ENCODE data around the gene RBM39. TPM values are rescaled to one million over a fixed set of nuclear protein-coding genes. Genes with fewer than 3 reads are reported as not detected.

Gene RBM39
- total and polyA plus RNA-seq, 2 experiments from 2014 or later, result 247 to 270 TPM

DNA sequence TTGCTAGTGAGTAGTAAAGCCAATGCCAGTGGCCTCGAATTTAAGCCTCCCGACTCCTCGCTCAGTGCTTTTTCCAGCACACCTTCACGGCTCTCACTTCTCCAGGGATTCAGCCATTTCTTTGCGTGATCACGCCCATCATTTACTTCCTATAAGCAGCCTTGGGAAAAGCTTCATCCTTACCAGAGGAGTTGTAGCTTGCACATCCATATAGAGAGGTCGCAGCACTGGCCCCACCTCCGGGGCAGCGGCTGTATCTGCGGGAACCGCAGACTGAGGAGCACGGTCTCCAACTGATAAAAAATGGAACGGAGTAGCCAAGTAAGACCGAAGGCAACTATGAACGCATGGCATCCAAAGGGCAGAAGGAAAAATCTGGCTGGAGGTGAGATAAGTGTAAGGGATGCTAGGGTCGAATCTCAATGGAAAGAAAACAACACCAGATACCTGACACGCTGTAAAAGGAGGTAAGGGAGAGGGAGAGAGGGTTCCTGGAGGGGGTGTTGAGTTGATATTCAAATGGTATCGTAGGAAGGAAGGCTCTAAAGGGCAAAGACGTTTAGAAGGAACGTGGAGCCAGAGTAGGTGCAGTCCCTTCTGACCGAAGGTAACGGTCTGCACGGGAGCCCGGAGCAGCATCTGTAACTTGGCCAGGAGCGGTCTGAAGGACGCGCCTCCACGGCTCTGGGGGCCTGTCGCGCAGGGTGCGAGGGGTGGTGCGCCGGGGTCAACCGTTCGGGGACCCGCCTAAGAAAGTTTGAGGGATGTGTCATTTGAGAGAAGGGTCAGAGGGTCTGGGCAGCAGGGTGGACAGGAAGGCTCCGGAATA, 43.5 kb downstream of the RBM39 start:
- Histone ChIP-seq H3K9me2 (ENCODE audit: insufficient read depth) (no peaks in the 10 kb centered on the region), H3K27ac (peak overlapping the region; percentile 91), H3K4me3 (peak overlapping the region; percentile 94), H3K4me2 (ENCODE audit: unreplicated experiment) (peak overlapping the region; percentile 93), H4K20me1 (ENCODE audit: insufficient read depth) (no peaks in the 10 kb centered on the region), H3K36me3 (ENCODE audit: low read depth) (peaks cover 17% of the 10 kb centered on the region), H3K27me3 (replicated peaks; ENCODE audit: insufficient read depth) (no peaks in the 10 kb centered on the region), H3K79me2 (ENCODE audit: insufficient read depth) (peaks cover 67% of the 10 kb centered on the region), H3K9me3 (ENCODE audit: low read depth) (no peaks in the 10 kb centered on the region), H3F3A (ENCODE audit: insufficient read depth) (peaks cover 42% of the 10 kb centered on the region), H3K4me1 (ENCODE audit: insufficient read depth) (peaks cover 37% of the 10 kb centered on the region), H3K9ac (peak overlapping the region; percentile 96), H2AFZ (peak overlapping the region; percentile 84)
- TF ChIP-seq EZH2phosphoT487 (IDR thresholded peaks at IDR 0.05; ENCODE audit: insufficient read depth, low read depth) (no peak), EZH2 (IDR thresholded peaks at IDR 0.05; ENCODE audit: insufficient read depth, poor library complexity, severe bottlenecking) (no peak)
- DNase-seq, result peak; percentile 61
- in situ Hi-C loops (cut with MboI), result no loop called here
- 6 to 7% methylated on average over 36 to 37 of the region's 37 CpGs for WGBS, 2 experiments (ENCODE audit: low coverage in 1 of 2, low lambda C conversion rate in 2 of 2, missing lambda C conversion rate in 2 of 2)

- H3K4me3 ChIP-seq, result peak overlapping the region; percentile 94
- H3K9ac ChIP-seq, result peak overlapping the region; percentile 96
- H3K27me3 ChIP-seq (replicated peaks; ENCODE audit: insufficient read depth), result no peaks in the 10 kb centered on the region
- no peak for TF ChIP-seq EZH2phosphoT487 (IDR thresholded peaks at IDR 0.05; ENCODE audit: insufficient read depth, low read depth)
- TF ChIP-seq EZH2 (IDR thresholded peaks at IDR 0.05; ENCODE audit: insufficient read depth, poor library complexity, severe bottlenecking), result no peak
- no peaks in the 10 kb centered on the region for H3K9me2 ChIP-seq (ENCODE audit: insufficient read depth)
- H3K27ac ChIP-seq, result no peak overlapping the region
- peaks cover 10% of the 10 kb centered on the region for H3K36me3 ChIP-seq (ENCODE audit: low read depth)
- H3K4me2 ChIP-seq (ENCODE audit: unreplicated experiment), result peak overlapping the region; percentile 93
- WGBS, 2 experiments (ENCODE audit: low coverage in 1 of 2, low lambda C conversion rate in 2 of 2, missing lambda C conversion rate in 2 of 2), result 67 to 69% methylated on average over 9 of the region's 9 CpGs
- no peaks in the 10 kb centered on the region for H3K9me3 ChIP-seq (ENCODE audit: low read depth)
- H2AFZ ChIP-seq, result peak overlapping the region; percentile 84
- in situ Hi-C loops (cut with MboI), result no loop called here
- H3K79me2 ChIP-seq (ENCODE audit: insufficient read depth), result peaks cover 62% of the 10 kb centered on the region
- H4K20me1 ChIP-seq (ENCODE audit: insufficient read depth), result no peaks in the 10 kb centered on the region
- H3K4me1 ChIP-seq (ENCODE audit: insufficient read depth), result peaks cover 30% of the 10 kb centered on the region
- DNase-seq, result no peak
- H3F3A ChIP-seq (ENCODE audit: insufficient read depth), result peaks cover 34% of the 10 kb centered on the region
Observed at GRCh38 chr20:35697696-35698297, 44.3 kb downstream of the RBM39 start.

GRCh38 chr20:35695978-35696377, 46.1 kb downstream of the RBM39 start:
- peaks cover 45% of the 10 kb centered on the region for H3K79me2 ChIP-seq (ENCODE audit: insufficient read depth)
- no peaks in the 10 kb centered on the region for H3K9me3 ChIP-seq (ENCODE audit: low read depth)
- no peak for TF ChIP-seq EZH2 (IDR thresholded peaks at IDR 0.05; ENCODE audit: insufficient read depth, poor library complexity, severe bottlenecking)
- TF ChIP-seq EZH2phosphoT487 (IDR thresholded peaks at IDR 0.05; ENCODE audit: insufficient read depth, low read depth), result no peak
- H3K9ac ChIP-seq, result no peak overlapping the region
- in situ Hi-C loops (cut with MboI), result no loop called here
- 91 to 95% methylated on average over 4 of the region's 4 CpGs for WGBS, 2 experiments (ENCODE audit: low coverage in 1 of 2, low lambda C conversion rate in 2 of 2, missing lambda C conversion rate in 2 of 2)
- H3K36me3 ChIP-seq (ENCODE audit: low read depth), result no peaks in the 10 kb centered on the region; the same call in 1 of the 2 replicates
- no peak overlapping the region for H3K4me2 ChIP-seq (ENCODE audit: unreplicated experiment)
- H3K4me1 ChIP-seq (ENCODE audit: insufficient read depth), result peaks cover 15% of the 10 kb centered on the region
- H3K27ac ChIP-seq, result no peak overlapping the region
- no peak overlapping the region for H2AFZ ChIP-seq
- DNase-seq, result no peak
- peaks cover 16% of the 10 kb centered on the region for H3F3A ChIP-seq (ENCODE audit: insufficient read depth)
- H3K4me3 ChIP-seq, result no peak overlapping the region
- no peaks in the 10 kb centered on the region for H3K27me3 ChIP-seq (replicated peaks; ENCODE audit: insufficient read depth)
- H4K20me1 ChIP-seq (ENCODE audit: insufficient read depth), result no peaks in the 10 kb centered on the region
- no peaks in the 10 kb centered on the region for H3K9me2 ChIP-seq (ENCODE audit: insufficient read depth)

DNA sequence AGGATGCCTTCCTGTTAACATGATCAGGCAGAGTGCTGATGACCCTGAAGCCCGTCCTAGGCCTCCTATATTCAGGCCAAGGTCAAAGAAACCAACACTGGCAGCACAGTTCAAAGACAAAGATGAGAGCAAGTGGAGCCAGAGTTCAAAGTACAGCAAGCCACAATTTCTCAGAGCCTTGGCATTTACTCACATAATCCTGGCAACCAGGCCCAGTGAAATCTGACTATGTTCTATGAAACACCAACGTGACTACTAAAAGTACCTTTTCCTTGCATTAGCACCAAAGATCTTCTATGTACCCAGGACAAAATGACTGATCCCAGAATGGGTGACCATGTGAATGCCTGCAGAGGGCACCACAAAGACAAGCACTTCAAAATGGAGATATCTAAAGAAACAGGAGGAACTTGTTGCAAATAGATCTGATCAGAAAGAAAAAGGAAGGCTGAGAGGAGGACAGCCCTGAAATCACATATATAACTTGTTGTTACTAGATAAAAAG, 46.8 kb downstream of the RBM39 start:
- TF ChIP-seq EZH2phosphoT487 (IDR thresholded peaks at IDR 0.05; ENCODE audit: insufficient read depth, low read depth), result no peak
- no peak for TF ChIP-seq EZH2 (IDR thresholded peaks at IDR 0.05; ENCODE audit: insufficient read depth, poor library complexity, severe bottlenecking)
- H3F3A ChIP-seq (ENCODE audit: insufficient read depth), result peaks cover 9% of the 10 kb centered on the region
- no peak overlapping the region for H2AFZ ChIP-seq
- DNase-seq, result no peak
- 55 to 63% methylated on average over 2 of the region's 2 CpGs for WGBS, 2 experiments (ENCODE audit: low coverage in 1 of 2, low lambda C conversion rate in 2 of 2, missing lambda C conversion rate in 2 of 2)
- H3K36me3 ChIP-seq (ENCODE audit: low read depth), result 0 out of 2 replicates have a peak, but pooled peaks cover under 1% of the 10 kb centered on the region
- no peaks in the 10 kb centered on the region for H3K9me3 ChIP-seq (ENCODE audit: low read depth)
- peaks cover 8% of the 10 kb centered on the region for H3K4me1 ChIP-seq (ENCODE audit: insufficient read depth)
- no peak overlapping the region for H3K9ac ChIP-seq
- H3K27me3 ChIP-seq (replicated peaks; ENCODE audit: insufficient read depth), result no peaks in the 10 kb centered on the region
- no peak overlapping the region for H3K27ac ChIP-seq
- H3K4me3 ChIP-seq, result no peak overlapping the region
- in situ Hi-C loops (cut with MboI), result no loop called here
- no peaks in the 10 kb centered on the region for H3K9me2 ChIP-seq (ENCODE audit: insufficient read depth)
- peaks cover 38% of the 10 kb centered on the region for H3K79me2 ChIP-seq (ENCODE audit: insufficient read depth)
- no peaks in the 10 kb centered on the region for H4K20me1 ChIP-seq (ENCODE audit: insufficient read depth)
- H3K4me2 ChIP-seq (ENCODE audit: unreplicated experiment), result no peak overlapping the region
